Mucosa of descending colon (tissue), 3 donors: ENCODE data around the gene CCDC12. TPM values are rescaled to one million over a fixed set of nuclear protein-coding genes. Genes with fewer than 3 reads are reported as not detected.

ENCODE experiments used
- ATAC-seq: fragments of 200-7000 bp; cut with Tn5 transposase; one replicate; pipeline ENCODE4 v1.9.1; 2020; ENCODE audit warnings: mild to moderate bottlenecking, moderate library complexity
- DNase-seq, 3 donors: peaks; one replicate each; pipeline ENCODE4 v3.0.0-alpha.2; 2020
- H3K36me3 ChIP-seq: fragments of 200-600 bp; one replicate; pipeline ENCODE4 v1.8.0; 2021; ENCODE audit warnings: low read depth, mild to moderate bottlenecking
- H3K4me1 ChIP-seq: fragments of 200-600 bp; one replicate; pipeline ENCODE4 v1.8.0; 2021; ENCODE audit warnings: low read depth, mild to moderate bottlenecking
- H3K4me3 ChIP-seq: fragments of 200-600 bp; one replicate; pipeline ENCODE4 v1.8.0; 2021; ENCODE audit warnings: mild to moderate bottlenecking
- H3K9me3 ChIP-seq: fragments of 200-600 bp; one replicate; pipeline ENCODE4 v1.8.0; 2021; ENCODE audit warnings: mild to moderate bottlenecking
- intact Hi-C, 2 donors: fragments of 100-400 bp; cut with DNase I in 1 of 2; cut with micrococcal nuclease in 1 of 2; formaldehyde crosslinking; loops; one replicate each; pipeline versions ENCODE4 v1.11.0 to v1.11.1; 2022; cut with DNase I, micrococcal nuclease
- total RNA-seq, 3 donors: library from RNA; stranded (reverse); fragmentation: NEBNext Ultra II Directional in 2 of 3; extraction: Animal tissue kit (Norgen Biotek cat#: 25700) in 2 of 3; gene quantifications; one replicate each; pipeline versions ENCODE4 v1.2.1 to v1.2.4, GENCODE V29; 2021 to 2023
- TF ChIP-seq, protein P1 (sequence below): fragments of 200-600 bp; IDR thresholded peaks from one replicate; pipeline ENCODE4 v1.8.0; 2022; ENCODE audit warnings: antibody characterized with exemption, mild to moderate bottlenecking
- donor health status: DM: no; HTN: no; CAD: no; lungs with moderate emphysema.
- donor health status: DM: no; HTN: no; CAD: no.
- donor health status: DM: no; HTN: yes; CAD: no.

Gene CCDC12
- total RNA-seq, 3 donors from 2014 or later = 40.7 to 59.2 (median 45.0) TPM

DNA sequence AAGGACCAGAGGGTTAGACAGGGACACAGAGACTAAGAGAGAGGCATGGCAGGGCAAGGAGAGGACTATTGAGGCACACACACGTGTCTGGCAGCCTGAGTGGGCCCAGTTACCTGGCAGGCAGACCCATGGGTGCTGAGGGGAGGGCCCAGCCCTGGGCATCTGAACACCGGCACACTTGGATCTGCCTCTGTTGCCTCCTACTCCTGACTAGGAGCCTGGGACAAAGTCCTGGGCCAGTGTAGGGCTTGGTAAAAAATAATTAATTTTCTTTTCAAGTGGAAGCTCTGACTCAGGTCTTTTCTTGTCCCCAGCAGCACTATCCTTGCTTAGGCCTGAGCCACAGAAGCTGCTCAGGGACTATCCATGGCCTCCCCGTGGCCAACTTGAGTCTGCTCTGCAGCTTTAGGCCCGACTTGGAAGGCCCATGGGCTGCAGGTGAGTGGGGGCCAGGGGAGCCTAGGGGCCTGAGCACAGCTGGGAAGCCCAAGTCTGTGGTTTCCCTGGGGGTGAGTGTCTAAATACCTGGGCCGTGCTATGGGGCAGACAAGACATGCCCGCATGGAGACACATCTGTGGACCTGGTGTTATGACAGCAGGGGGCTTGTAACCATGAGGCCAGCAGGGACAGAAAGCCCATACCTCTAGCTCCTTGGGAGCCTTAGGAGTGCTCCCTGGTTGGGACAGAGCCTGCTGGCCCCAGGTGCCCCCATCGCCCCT, 99.0 kb downstream of the CCDC12 start, which contains the start of gene PTH1R:
PTH1R (plus strand) TSS at position 316 of the 720 bp plus-strand sequence. CDS start 5,839 bp downstream, outside the sequence.
- H3K9me3 ChIP-seq = no peaks in the 10 kb centered on the region
- no peaks in the 10 kb centered on the region for H3K36me3 ChIP-seq
- intact Hi-C loops = no loop called here
- ATAC-seq = no peak
- H3K4me3 ChIP-seq = no peak within 1 kb of the TSS
- H3K4me1 ChIP-seq = peaks cover 1% of the 10 kb centered on the region
- TF ChIP-seq, protein P1, sequence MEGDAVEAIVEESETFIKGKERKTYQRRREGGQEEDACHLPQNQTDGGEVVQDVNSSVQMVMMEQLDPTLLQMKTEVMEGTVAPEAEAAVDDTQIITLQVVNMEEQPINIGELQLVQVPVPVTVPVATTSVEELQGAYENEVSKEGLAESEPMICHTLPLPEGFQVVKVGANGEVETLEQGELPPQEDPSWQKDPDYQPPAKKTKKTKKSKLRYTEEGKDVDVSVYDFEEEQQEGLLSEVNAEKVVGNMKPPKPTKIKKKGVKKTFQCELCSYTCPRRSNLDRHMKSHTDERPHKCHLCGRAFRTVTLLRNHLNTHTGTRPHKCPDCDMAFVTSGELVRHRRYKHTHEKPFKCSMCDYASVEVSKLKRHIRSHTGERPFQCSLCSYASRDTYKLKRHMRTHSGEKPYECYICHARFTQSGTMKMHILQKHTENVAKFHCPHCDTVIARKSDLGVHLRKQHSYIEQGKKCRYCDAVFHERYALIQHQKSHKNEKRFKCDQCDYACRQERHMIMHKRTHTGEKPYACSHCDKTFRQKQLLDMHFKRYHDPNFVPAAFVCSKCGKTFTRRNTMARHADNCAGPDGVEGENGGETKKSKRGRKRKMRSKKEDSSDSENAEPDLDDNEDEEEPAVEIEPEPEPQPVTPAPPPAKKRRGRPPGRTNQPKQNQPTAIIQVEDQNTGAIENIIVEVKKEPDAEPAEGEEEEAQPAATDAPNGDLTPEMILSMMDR = no peak
- no peak for DNase-seq

- Histone ChIP-seq H3K4me1 (no peaks in the 10 kb centered on the region), H3K4me3 (no peak overlapping the region), H3K36me3 (no peaks in the 10 kb centered on the region), H3K9me3 (no peaks in the 10 kb centered on the region)
- no peak for ATAC-seq
- DNase-seq = no peak
- intact Hi-C loops = no loop called here
- TF ChIP-seq, protein P1 = no peak
Measured at GRCh38 chr3:46876313-46877300, 99.9 kb downstream of the CCDC12 start.

DNA sequence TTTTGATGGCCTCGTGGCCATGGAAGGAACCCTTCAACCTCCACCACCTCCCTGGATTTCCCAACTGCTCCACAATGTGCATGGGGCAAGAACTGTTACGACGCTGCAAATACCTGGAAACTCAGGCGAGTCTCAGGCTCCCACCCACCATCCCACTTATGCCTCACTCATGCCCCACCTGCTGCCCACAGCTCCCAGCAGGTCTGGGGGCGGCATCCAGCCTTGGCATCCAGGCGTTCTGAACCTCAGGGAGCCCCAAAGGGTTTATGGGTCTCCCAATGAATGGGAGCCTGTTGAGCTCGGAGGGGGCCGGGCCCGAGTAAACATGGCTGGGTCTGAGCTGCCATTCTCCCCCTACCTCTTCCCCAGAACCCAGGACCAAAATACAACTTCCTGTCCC, 101.0 kb downstream of the CCDC12 start:
- no peak for DNase-seq
- Histone ChIP-seq H3K36me3 (no peaks in the 10 kb centered on the region), H3K4me3 (no peak overlapping the region), H3K4me1 (no peaks in the 10 kb centered on the region), H3K9me3 (no peaks in the 10 kb centered on the region)
- ATAC-seq = no peak
- TF ChIP-seq, protein P1 = no peak
- intact Hi-C loops = no loop called here

DNA sequence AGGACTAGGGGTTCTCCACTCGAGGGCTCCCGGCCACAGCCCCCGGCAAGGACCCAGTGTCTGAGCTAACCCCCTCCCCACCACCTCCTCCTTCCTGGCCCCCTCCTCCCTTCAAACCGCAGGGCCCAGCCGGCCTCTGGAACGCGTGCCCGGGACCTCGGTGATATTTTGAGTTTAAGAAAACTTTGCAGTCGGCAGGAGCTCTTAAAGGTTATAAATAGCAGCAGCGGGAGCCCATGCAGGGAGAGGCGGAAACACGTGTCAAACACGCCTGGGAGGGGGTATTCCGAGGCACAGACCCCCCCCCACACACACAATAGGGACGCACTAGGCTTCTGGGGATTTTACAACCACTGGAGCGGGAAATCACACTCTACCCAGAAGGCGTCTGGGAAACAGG, 102.1 kb downstream of the CCDC12 start:
- TF ChIP-seq, protein P1 = no peak
- no peak for DNase-seq
- Histone ChIP-seq H3K4me1 (no peaks in the 10 kb centered on the region), H3K36me3 (no peaks in the 10 kb centered on the region), H3K9me3 (no peaks in the 10 kb centered on the region), H3K4me3 (no peak overlapping the region)
- intact Hi-C loops = no loop called here
- ATAC-seq = no peak

- H3K9me3 ChIP-seq = no peaks in the 10 kb centered on the region
- intact Hi-C loops = no loop called here
Measured at GRCh38 chr3:46873521-46873920, 103.0 kb downstream of the CCDC12 start.

More at GRCh38 chr3:46873521-46873920, 103.0 kb downstream of the CCDC12 start:
- Histone ChIP-seq H3K4me1 (no peaks in the 10 kb centered on the region), H3K4me3 (no peak overlapping the region), H3K36me3 (no peaks in the 10 kb centered on the region)
- TF ChIP-seq, protein P1 = no peak
- DNase-seq = no peak
- no peak for ATAC-seq

Other genes starting within 250 kb of the CCDC12 start
- gene MYL3, start 113.3 kb downstream of the CCDC12 start, total RNA-seq = 1 to 10 TPM in 2 of 3 donors, under 1 TPM in 1; 0.32 to 3.1 (median 1.2) TPM
- gene PTH1R, start 99.0 kb downstream of the CCDC12 start, total RNA-seq = 1 to 10 TPM in 2 of 3 donors, under 1 TPM in 1; 0.87 to 4.6 (median 1.9) TPM
- gene NBEAL2, start 2.9 kb upstream of the CCDC12 start, total RNA-seq = 10 to 100 TPM; 49.2 to 94.0 (median 53.7) TPM
- gene SETD2, start 187.4 kb upstream of the CCDC12 start, total RNA-seq = 10 to 100 TPM; 41.5 to 71.1 (median 50.4) TPM